WTC11 (cell line): ENCODE measurements around the gene HINT3. TPM values are rescaled to one million over a fixed set of nuclear protein-coding genes. Genes with fewer than 3 reads are reported as not detected.

Experiments
- ATAC-seq: fragments of 200-7000 bp; cut with Tn5 transposase; 2 replicates; pipeline ENCODE4 v1.10.0; 2021; ENCODE audit warnings: mild to moderate bottlenecking, moderate library complexity
- CTCF ChIA-PET: fragments of 300-600 bp; sonication (Branson Sonifier 250); formaldehyde crosslinking; loops from one replicate; lab custom pipeline; 2021; ENCODE audit warnings: antibody characterized with exemption; lab: Charles Lee
- POLR2A ChIA-PET: fragments of 350-600 bp; sonication (Branson Sonifier 250); formaldehyde crosslinking; loops from one replicate; lab custom pipeline; 2021; ENCODE audit warnings: antibody characterized with exemption; lab: Charles Lee
- DNase-seq: peaks from one replicate; pipeline ENCODE4 v3.0.0; 2021; ENCODE audit warnings: low spot score
- H3K27ac Mint-ChIP-seq: 2 replicates; pipeline ENCODE4 v1.8.0; 2021; ENCODE audit warnings: mixed read lengths
- H3K27me3 Mint-ChIP-seq: 2 replicates; pipeline ENCODE4 v1.8.0; 2021; ENCODE audit warnings: low read depth, mild to moderate bottlenecking, moderate library complexity, mixed read lengths
- H3K36me3 Mint-ChIP-seq: 2 replicates; pipeline ENCODE4 v1.8.0; 2021; ENCODE audit warnings: mixed read lengths
- H3K4me1 Mint-ChIP-seq: 2 replicates; pipeline ENCODE4 v1.8.0; 2022; ENCODE audit warnings: mixed read lengths
- H3K4me3 Mint-ChIP-seq: 2 replicates; pipeline ENCODE4 v1.8.0; 2021; ENCODE audit warnings: mild to moderate bottlenecking, moderate library complexity, mixed read lengths
- H3K9me3 Mint-ChIP-seq: 2 replicates; pipeline ENCODE4 v1.8.0; 2021; ENCODE audit warnings: mixed read lengths
- ATF1 ChIP-seq: sonication (generic); formaldehyde crosslinking; IDR thresholded peaks from 2 replicates; pipeline ENCODE4 v1.8.1; 2023; ENCODE audit warnings: mild to moderate bottlenecking, moderate library complexity, missing genetic modification reagents
- CBFB ChIP-seq: sonication (generic); formaldehyde crosslinking; IDR thresholded peaks from 2 replicates; pipeline ENCODE4 v1.8.1; 2022; ENCODE audit warnings: mild to moderate bottlenecking, low read depth, missing genetic modification reagents
- ELF4 ChIP-seq: sonication (generic); formaldehyde crosslinking; IDR thresholded peaks from 2 replicates; pipeline ENCODE4 v1.8.1; 2022; ENCODE audit warnings: low read depth, mild to moderate bottlenecking, moderate library complexity, missing genetic modification reagents
- FOXP1 ChIP-seq: sonication (generic); formaldehyde crosslinking; IDR thresholded peaks from 2 replicates; pipeline ENCODE4 v1.8.0; 2022; ENCODE audit warnings: missing genetic modification reagents, mild to moderate bottlenecking, moderate library complexity, borderline replicate concordance
- IRF2 ChIP-seq: sonication (generic); formaldehyde crosslinking; IDR thresholded peaks from 2 replicates; pipeline ENCODE4 v1.8.0; 2022; ENCODE audit warnings: low read depth, missing genetic modification reagents, borderline replicate concordance
- JUN ChIP-seq: sonication (generic); formaldehyde crosslinking; IDR thresholded peaks from 2 replicates; pipeline ENCODE4 v1.8.0; 2023; ENCODE audit warnings: mild to moderate bottlenecking, missing genetic modification reagents
- KAT7 ChIP-seq: sonication (generic); formaldehyde crosslinking; IDR thresholded peaks from 2 replicates; pipeline ENCODE4 v1.8.1; 2023; ENCODE audit warnings: missing genetic modification reagents, mild to moderate bottlenecking, borderline replicate concordance
- NR2C2 ChIP-seq: sonication (generic); formaldehyde crosslinking; IDR thresholded peaks from 2 replicates; pipeline ENCODE4 v1.8.0; 2022; ENCODE audit warnings: mild to moderate bottlenecking, missing genetic modification reagents
- OVOL2 ChIP-seq: fragments of 250-450 bp; sonication (Bioruptor Pico); IDR thresholded peaks from 2 replicates; pipeline ENCODE4 v1.9.0; 2021; ENCODE audit warnings: mild to moderate bottlenecking, borderline replicate concordance
- TCF7 ChIP-seq: sonication (generic); formaldehyde crosslinking; IDR thresholded peaks from 2 replicates; pipeline ENCODE4 v1.8.0; 2022; ENCODE audit warnings: mild to moderate bottlenecking, low read depth, missing genetic modification reagents, moderate library complexity
- ZNF263 ChIP-seq: sonication (generic); formaldehyde crosslinking; IDR thresholded peaks from 2 replicates; pipeline ENCODE4 v1.8.1; 2022; ENCODE audit warnings: low read depth, mild to moderate bottlenecking, moderate library complexity, missing genetic modification reagents
- ZNF396 ChIP-seq: fragments of 250-450 bp; sonication (Bioruptor Pico); IDR thresholded peaks from 2 replicates; pipeline ENCODE4 v1.8.0; 2021; ENCODE audit warnings: mild to moderate bottlenecking, moderate library complexity, borderline replicate concordance
- total RNA-seq: library from RNA; stranded (reverse); gene quantifications from 3 replicates; pipeline ENCODE4 v1.2.3, GENCODE V29; 2021
- TF ChIP-seq, protein P1 (sequence below): fragments of 200-600 bp; IDR thresholded peaks from 2 replicates; pipeline ENCODE4 v1.8.0; 2022; ENCODE audit warnings: antibody characterized with exemption
- TF ChIP-seq, protein P2 (sequence below): fragments of 250-450 bp; sonication (Bioruptor Pico); IDR thresholded peaks from 2 replicates; pipeline ENCODE4 v2.1.2; 2022; ENCODE audit warnings: mild to moderate bottlenecking, moderate library complexity
- TF ChIP-seq, protein P3 (sequence below): sonication (generic); formaldehyde crosslinking; IDR thresholded peaks from 2 replicates; pipeline ENCODE4 v1.8.1; 2023; ENCODE audit warnings: mild to moderate bottlenecking, missing genetic modification reagents, moderate library complexity
- TF ChIP-seq, protein P4 (sequence below): sonication (generic); formaldehyde crosslinking; IDR thresholded peaks from 2 replicates; pipeline ENCODE4 v1.8.1; 2023; ENCODE audit warnings: mild to moderate bottlenecking, missing genetic modification reagents, borderline replicate concordance
- TF ChIP-seq, protein P5 (sequence below): sonication (generic); formaldehyde crosslinking; IDR thresholded peaks from 2 replicates; pipeline ENCODE4 v1.8.1; 2022; ENCODE audit warnings: low read depth, mild to moderate bottlenecking, moderate library complexity, missing genetic modification reagents, borderline replicate concordance
- TF ChIP-seq, protein P6 (sequence below): sonication (generic); formaldehyde crosslinking; IDR thresholded peaks from 2 replicates; pipeline ENCODE4 v1.8.0; 2023; ENCODE audit warnings: mild to moderate bottlenecking, missing genetic modification reagents

HINT3 gene
- total RNA-seq, 1 experiment from 2014 or later, result 9.4 TPM

DNA sequence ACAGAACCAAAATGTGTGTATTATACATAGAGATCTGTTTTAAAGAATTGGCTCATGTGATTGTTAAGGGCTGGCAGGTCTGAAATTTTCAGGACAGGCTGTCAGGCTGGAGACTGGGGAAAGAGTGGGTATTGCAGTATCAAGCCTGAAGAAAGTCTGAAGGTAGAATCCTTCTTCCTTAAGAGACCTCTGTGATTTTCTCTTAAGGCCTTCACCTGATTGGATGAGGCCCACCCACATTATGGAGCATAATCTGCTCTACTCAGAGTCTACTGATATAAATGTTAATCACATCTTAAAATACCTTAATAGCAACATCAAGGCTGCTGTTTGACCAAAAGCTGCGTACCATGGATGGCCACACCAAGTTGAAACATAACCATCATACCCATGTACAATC, 43.4 kb upstream of the HINT3 start:
- ATAC-seq (no peak), DNase-seq (no peak)
- Mint-ChIP-seq H3K9me3 (no peaks in the 10 kb centered on the region), H3K4me3 (no peak overlapping the region), H3K4me1 (peaks cover 11% of the 10 kb centered on the region), H3K36me3 (no peaks in the 10 kb centered on the region), H3K27me3 (no peaks in the 10 kb centered on the region; the same call in 1 of the 2 replicates), H3K27ac (no peak overlapping the region)
- ChIA-PET POLR2A (no interaction called here), CTCF (interaction anchor here (1.1 kb wide), 1 partner anchor 40 kb away, joined by 4 read pairs; no protein-coding TSS in a partner anchor)
- TF ChIP-seq KAT7 (CRISPR knock-in tag) (no peak), CBFB (CRISPR knock-in tag) (no peak), IRF2 (CRISPR knock-in tag) (no peak), ATF1 (CRISPR knock-in tag) (no peak), ZNF263 (CRISPR knock-in tag) (no peak), ELF4 (CRISPR knock-in tag) (no peak), OVOL2 (CRISPR knock-in tag) (no peak), TCF7 (no peak), ZNF396 (CRISPR knock-in tag) (no peak), NR2C2 (CRISPR knock-in tag) (no peak), FOXP1 (CRISPR knock-in tag) (no peak), JUN (CRISPR knock-in tag) (no peak)
- TF ChIP-seq, protein P1, sequence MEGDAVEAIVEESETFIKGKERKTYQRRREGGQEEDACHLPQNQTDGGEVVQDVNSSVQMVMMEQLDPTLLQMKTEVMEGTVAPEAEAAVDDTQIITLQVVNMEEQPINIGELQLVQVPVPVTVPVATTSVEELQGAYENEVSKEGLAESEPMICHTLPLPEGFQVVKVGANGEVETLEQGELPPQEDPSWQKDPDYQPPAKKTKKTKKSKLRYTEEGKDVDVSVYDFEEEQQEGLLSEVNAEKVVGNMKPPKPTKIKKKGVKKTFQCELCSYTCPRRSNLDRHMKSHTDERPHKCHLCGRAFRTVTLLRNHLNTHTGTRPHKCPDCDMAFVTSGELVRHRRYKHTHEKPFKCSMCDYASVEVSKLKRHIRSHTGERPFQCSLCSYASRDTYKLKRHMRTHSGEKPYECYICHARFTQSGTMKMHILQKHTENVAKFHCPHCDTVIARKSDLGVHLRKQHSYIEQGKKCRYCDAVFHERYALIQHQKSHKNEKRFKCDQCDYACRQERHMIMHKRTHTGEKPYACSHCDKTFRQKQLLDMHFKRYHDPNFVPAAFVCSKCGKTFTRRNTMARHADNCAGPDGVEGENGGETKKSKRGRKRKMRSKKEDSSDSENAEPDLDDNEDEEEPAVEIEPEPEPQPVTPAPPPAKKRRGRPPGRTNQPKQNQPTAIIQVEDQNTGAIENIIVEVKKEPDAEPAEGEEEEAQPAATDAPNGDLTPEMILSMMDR, result no peak
- TF ChIP-seq, protein P2, sequence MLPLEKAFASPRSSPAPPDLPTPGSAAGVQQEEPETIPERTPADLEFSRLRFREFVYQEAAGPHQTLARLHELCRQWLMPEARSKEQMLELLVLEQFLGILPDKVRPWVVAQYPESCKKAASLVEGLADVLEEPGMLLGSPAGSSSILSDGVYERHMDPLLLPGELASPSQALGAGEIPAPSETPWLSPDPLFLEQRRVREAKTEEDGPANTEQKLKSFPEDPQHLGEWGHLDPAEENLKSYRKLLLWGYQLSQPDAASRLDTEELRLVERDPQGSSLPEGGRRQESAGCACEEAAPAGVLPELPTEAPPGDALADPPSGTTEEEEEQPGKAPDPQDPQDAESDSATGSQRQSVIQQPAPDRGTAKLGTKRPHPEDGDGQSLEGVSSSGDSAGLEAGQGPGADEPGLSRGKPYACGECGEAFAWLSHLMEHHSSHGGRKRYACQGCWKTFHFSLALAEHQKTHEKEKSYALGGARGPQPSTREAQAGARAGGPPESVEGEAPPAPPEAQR (CRISPR knock-in tag), result no peak
- TF ChIP-seq, protein P3, sequence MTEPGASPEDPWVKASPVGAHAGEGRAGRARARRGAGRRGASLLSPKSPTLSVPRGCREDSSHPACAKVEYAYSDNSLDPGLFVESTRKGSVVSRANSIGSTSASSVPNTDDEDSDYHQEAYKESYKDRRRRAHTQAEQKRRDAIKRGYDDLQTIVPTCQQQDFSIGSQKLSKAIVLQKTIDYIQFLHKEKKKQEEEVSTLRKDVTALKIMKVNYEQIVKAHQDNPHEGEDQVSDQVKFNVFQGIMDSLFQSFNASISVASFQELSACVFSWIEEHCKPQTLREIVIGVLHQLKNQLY (CRISPR knock-in tag), result no peak
- TF ChIP-seq, protein P4, sequence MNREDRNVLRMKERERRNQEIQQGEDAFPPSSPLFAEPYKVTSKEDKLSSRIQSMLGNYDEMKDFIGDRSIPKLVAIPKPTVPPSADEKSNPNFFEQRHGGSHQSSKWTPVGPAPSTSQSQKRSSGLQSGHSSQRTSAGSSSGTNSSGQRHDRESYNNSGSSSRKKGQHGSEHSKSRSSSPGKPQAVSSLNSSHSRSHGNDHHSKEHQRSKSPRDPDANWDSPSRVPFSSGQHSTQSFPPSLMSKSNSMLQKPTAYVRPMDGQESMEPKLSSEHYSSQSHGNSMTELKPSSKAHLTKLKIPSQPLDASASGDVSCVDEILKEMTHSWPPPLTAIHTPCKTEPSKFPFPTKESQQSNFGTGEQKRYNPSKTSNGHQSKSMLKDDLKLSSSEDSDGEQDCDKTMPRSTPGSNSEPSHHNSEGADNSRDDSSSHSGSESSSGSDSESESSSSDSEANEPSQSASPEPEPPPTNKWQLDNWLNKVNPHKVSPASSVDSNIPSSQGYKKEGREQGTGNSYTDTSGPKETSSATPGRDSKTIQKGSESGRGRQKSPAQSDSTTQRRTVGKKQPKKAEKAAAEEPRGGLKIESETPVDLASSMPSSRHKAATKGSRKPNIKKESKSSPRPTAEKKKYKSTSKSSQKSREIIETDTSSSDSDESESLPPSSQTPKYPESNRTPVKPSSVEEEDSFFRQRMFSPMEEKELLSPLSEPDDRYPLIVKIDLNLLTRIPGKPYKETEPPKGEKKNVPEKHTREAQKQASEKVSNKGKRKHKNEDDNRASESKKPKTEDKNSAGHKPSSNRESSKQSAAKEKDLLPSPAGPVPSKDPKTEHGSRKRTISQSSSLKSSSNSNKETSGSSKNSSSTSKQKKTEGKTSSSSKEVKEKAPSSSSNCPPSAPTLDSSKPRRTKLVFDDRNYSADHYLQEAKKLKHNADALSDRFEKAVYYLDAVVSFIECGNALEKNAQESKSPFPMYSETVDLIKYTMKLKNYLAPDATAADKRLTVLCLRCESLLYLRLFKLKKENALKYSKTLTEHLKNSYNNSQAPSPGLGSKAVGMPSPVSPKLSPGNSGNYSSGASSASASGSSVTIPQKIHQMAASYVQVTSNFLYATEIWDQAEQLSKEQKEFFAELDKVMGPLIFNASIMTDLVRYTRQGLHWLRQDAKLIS (CRISPR knock-in tag), result no peak
- TF ChIP-seq, protein P5, sequence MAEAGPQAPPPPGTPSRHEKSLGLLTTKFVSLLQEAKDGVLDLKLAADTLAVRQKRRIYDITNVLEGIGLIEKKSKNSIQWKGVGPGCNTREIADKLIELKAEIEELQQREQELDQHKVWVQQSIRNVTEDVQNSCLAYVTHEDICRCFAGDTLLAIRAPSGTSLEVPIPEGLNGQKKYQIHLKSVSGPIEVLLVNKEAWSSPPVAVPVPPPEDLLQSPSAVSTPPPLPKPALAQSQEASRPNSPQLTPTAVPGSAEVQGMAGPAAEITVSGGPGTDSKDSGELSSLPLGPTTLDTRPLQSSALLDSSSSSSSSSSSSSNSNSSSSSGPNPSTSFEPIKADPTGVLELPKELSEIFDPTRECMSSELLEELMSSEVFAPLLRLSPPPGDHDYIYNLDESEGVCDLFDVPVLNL, result no peak
- TF ChIP-seq, protein P6, sequence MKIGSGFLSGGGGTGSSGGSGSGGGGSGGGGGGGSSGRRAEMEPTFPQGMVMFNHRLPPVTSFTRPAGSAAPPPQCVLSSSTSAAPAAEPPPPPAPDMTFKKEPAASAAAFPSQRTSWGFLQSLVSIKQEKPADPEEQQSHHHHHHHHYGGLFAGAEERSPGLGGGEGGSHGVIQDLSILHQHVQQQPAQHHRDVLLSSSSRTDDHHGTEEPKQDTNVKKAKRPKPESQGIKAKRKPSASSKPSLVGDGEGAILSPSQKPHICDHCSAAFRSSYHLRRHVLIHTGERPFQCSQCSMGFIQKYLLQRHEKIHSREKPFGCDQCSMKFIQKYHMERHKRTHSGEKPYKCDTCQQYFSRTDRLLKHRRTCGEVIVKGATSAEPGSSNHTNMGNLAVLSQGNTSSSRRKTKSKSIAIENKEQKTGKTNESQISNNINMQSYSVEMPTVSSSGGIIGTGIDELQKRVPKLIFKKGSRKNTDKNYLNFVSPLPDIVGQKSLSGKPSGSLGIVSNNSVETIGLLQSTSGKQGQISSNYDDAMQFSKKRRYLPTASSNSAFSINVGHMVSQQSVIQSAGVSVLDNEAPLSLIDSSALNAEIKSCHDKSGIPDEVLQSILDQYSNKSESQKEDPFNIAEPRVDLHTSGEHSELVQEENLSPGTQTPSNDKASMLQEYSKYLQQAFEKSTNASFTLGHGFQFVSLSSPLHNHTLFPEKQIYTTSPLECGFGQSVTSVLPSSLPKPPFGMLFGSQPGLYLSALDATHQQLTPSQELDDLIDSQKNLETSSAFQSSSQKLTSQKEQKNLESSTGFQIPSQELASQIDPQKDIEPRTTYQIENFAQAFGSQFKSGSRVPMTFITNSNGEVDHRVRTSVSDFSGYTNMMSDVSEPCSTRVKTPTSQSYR (CRISPR knock-in tag), result no peak
